ENCODE measurements around the gene ZNF230.
A peak's percentile ranks its signal among the peaks of the same experiment; 100 is the strongest.

The ZNF230 gene

GRCh38 chr19:44002566-44003460, at the start of gene ZNF230:
Gene ZNF230, plus strand, starts transcription at chr19:44002957. Its CDS starts 4,122 bp downstream, at chr19:44007079.
- DNase-seq (ENCODE audit: low read depth) = peak; percentile 96

DNA sequence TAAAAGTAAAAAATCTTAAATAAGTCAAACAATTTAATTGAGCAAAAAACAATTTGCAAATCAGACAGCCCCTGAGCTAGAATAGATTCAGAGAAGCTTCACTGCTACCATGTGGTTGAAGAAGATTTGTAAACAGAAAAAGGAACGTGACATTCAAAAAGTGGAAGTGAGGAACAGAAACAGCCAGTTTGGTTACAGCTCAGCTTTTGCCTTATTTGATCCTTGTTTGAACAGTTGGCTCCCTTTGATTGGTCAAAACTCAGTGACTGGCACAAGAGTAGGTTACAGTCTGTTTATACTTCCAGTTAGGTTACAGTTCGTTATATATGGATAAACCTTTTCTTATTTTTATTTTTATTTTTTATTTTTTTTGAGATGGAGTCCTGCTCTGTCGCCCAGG, 45.9 kb upstream of the ZNF230 start:
- DNase-seq (ENCODE audit: low read depth) = no peak

DNA sequence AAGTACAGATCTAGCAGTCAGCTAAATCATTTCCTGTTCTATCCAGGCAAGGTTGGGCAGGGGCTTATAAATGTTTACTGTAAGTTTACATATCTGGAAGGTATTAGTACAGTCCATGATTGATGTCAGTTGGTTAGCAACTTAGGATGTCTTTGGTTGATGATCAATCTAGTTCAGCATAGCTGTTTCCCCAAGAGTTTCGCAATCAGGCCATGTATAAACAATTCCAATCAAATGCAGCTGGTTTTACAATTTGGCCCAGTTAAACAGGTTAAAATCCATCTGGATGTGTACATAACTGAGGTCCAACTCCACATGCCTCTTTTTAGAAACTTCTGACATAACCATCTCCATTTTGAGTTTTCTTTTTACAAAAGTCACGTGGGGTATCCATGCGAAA, 44.9 kb upstream of the ZNF230 start:
- peak; percentile 19 for DNase-seq (ENCODE audit: low read depth)

- DNase-seq (ENCODE audit: low read depth) = no peak
These were observed 42.3 kb upstream of the ZNF230 start for GRCh38 chr19:43960411-43960810.

DNA sequence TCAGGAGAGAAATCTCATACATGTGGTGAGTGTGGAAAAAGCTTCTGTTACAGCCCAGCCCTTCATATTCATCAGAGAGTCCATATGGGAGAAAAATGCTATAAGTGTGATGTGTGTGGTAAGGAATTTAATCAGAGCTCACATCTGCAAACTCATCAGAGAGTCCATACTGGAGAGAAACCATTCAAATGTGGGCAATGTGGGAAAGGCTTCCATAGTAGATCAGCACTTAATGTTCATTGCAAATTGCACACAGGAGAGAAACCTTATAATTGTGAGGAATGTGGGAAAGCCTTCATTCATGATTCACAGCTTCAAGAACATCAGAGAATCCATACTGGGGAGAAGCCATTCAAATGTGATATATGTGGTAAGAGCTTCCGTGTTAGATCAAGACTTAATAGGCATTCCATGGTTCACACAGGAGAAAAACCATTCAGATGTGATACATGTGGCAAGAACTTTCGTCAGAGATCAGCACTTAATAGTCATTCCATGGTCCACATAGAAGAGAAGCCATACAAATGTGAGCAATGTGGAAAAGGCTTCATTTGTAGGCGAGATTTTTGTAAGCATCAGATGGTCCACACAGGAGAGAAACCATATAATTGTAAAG, 36.6 kb upstream of the ZNF230 start:
- DNase-seq (ENCODE audit: low read depth) = peak; percentile 8

DNA sequence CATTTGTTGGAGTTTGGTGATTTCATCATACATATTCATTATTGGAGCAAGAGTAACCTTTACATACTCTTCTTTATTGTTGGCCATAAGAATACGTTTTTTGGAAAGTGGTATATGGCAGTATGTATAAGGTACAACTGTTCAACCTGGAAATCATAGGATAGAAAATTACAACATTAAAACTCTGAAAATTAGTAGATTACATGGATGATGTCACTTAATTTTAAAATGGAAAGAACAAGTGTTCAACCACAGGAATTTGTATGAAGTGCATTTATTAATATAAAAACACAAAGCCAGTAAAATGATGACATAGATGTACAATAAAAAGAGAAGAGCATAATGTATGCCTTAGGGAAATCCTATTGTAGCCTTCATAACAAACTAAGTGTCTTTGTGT, 26.0 kb upstream of the ZNF230 start:
- no peak for DNase-seq (ENCODE audit: low read depth)

DNA sequence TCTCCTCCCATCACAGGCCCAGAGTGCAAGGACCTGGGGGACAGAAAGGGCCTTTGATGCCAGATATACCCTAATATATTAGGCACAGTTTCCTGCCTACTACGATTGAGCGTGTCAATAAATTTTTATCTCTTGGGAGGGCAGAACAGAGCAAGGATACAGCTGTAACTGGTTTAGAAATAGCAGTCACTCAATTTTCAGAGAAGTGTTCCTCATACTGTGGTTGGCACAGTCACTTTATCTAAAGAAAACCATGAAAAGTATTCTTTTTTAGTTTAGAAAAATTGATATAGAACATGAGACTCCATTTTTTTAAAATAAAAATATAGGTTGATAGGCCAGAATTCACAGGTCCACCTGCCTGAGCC, 19.2 kb upstream of the ZNF230 start:
- DNase-seq (ENCODE audit: low read depth) = no peak

DNA sequence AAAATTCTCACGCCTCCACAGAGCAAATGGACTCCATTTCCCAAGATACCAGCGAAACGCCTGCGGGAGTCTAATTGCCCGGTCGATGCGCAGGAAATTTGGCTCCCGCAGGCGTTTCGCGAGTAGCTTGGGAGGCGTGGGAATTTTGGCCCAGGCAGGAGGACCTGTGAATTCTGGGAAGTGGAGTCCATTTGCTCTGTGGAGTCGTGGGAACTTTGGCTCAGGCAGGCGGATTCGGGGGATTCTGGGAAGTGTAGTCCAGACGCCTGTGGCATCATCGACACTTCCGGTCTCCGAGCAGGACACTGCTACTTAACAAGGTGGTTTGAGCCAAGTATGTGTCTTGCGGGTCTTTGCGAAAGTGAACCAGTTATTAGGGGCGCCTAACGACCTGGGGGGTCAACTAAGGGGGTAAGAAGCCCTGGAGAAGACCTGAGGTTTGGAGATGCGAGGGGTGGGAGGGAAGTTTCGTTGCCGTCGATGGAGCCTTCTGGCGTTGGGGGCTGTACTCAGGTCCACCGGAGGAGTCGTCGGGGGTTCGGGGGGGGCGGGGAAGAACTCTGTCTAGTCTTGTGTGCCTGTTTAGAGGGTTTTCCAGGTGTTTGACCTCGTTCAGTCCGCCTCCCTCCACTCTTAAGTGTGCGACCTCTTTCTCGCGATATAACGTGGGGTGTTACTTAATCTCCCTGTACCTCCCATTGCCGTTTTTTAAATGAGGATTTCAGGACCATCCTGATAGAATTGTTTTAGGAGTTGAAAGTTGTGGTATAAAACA, 18.7 kb upstream of the ZNF230 start, which contains the start of gene ZNF155:
TSS of gene ZNF155 (plus strand) at position 277 of the 775 bp plus-strand sequence. CDS start 4,356 bp downstream, outside the sequence.
- DNase-seq (ENCODE audit: low read depth) = peak; percentile 97

DNA sequence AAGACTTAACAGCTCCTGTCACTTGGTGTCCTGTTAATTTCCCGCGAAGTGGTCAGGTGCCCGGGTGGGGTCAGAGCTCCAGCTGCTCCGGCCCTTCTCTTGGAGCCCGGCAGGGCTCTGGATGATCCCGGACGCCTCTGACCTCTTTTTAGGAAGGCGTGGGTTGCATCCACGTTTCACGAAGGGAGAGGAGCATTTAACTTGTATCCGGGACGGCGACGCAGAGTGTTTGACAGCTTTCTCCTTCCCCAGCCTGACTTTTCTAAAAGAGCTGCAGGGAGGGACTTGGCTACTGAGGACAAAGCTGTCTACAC, 18.1 kb upstream of the ZNF230 start:
- DNase-seq (ENCODE audit: low read depth) = no peak

DNA sequence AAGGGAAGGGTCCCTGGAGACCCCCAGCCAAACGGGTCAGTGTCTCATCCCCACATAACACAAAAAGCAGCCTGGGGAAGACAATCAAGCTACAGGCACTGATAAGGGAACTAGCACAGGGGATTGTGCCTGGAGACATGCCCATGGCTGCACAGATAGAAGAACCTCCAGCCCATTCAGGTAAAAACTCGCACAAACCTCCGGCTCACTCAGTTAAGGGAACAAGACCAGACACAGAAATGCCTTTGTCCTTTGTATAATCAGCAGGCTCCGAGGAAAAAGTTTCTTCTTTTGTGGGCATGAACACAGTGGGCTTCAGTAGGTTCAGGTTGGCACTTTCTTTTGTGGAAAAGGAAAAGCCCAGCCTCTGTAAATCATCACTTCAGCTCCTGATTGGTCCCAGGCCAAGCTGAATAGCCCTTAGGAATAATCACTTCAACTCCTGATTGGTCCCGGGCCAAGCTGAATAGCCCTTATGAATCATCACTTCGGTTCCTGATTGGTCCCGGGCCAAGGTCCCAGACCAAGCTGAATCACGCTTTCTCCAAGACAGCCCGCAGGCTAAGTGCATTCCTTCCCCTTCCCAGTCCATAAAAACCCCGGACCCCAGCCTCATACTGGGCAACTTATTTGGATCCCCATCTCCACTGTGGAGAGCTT, 5.0 kb upstream of the ZNF230 start:
- DNase-seq (ENCODE audit: low read depth) = peak; percentile 30

GRCh38 chr19:44002212-44002565, 568 bp upstream of the ZNF230 start:
- DNase-seq (ENCODE audit: low read depth) = no peak

DNA sequence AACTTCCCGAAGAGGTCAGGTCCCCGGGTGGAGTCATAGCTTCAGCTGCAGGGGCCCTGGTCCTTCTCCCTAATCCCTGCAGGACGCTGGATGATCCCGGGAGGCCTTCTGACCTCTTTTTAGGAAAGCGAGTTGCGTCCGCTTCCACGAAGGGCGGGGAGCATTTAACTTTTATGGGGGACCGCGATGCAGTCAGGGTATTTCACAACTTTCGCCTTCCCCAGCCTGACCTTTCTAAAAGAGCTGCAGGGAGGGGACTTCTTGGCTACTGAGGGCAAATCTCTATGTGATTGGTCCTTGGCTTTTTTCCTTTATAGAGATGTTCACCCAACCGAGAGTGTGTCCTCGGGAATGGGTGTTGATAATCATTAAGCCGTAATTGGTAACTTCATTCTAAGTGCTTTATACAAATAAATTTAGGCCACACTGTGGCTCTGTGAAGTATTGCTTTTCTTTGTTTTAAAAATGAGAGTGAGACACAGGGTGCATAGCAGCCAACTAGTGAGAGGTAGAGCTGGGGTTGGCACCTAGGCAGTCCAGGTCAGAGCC, 778 bp downstream of the ZNF230 start:
- peak; percentile 37 for DNase-seq (ENCODE audit: low read depth)

- DNase-seq (ENCODE audit: low read depth) = peak; percentile 4
These were observed 3.2 kb downstream of the ZNF230 start for GRCh38 chr19:44005973-44006372.

DNA sequence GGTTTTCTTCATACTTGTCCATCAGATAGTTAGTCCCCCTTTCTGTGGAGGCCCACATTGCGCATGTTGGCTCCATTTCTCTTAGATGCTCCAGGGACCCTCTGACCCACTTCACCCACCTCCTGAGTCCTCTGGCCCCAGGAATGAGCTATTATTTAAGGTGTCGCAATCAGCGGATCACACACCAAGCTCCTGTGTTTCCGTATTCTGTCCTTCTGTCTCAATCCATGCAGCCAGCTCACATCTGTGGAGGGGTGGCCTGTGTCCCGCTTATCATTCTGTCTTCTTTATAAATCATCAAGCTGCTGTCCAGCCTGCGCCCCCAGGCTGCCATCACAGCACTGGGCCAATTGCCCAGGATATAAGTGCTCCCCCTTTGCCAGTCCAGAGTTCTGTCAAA, 4.7 kb downstream of the ZNF230 start:
- DNase-seq (ENCODE audit: low read depth) = no peak

DNA sequence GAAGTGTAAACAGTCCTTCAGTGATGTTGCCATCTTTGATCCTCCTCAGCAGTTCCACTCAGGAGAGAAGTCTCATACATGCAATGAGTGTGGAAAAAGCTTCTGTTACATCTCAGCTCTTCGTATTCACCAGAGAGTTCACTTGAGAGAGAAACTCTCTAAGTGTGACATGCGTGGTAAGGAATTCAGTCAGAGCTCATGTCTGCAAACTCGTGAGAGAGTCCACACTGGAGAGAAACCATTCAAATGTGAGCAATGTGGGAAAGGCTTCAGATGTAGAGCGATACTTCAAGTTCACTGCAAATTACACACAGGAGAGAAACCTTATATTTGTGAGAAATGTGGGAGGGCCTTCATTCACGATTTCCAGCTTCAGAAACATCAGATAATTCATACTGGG, 7.7 kb downstream of the ZNF230 start:
- no peak for DNase-seq (ENCODE audit: low read depth)

DNA sequence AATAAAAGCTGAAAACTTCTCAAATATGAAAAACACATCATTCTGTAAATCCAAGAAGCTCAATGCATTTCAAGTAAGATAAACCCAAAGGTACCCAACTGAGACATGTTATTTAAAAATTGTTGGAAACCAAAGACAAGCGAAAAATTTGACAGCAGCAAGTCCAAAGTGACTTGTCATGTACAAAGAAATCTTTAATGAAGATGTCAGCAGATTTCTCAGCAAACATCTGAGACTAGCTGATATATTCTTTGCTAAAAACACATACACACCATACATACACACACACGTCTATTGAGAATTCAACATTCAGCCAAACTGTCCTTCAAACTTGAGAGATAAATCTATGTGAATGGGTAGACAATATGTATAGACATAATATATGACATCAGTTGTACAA, 16.7 kb downstream of the ZNF230 start:
- DNase-seq (ENCODE audit: low read depth) = no peak

DNA sequence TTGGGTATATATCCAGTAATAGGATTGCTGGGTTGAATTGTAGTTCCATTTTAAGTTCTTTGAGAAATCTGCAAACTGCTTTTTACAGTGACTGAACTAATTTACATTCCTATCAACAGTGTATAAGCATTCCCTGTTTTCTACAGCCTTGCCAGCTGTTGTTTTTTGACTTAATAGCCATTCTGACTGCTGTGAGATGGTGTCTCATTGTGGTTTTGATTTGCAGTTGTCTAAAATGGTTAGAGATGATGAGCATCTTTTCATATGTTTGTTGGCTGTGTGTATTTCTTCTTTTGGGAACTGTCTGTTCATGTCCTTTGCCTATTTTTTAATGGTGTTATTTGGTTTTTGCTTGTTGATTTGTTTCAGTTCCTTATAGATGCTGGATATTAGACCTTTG, 18.5 kb downstream of the ZNF230 start:
- DNase-seq (ENCODE audit: low read depth) = no peak

DNA sequence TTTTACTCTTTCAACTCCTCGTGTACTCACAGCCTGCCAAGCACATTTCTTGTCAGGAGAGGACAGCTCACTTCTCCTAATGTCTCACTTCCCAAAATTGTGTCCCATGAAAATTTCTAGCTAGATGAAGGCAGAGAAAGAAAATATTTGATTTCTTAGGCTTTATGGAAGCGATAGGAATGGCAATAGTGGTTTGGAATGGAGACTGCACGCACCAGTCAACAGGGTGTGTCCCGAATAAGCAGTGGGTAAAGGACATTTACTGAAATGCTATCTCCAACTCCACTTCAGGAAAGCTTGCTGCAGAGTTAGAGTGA, 22.1 kb downstream of the ZNF230 start:
- no peak for DNase-seq (ENCODE audit: low read depth)

- peak; percentile 92 for DNase-seq (ENCODE audit: low read depth)
These were observed 22.6 kb downstream of the ZNF230 start, which contains the start of gene ZNF222 for GRCh38 chr19:44025217-44025936. Gene ZNF222, plus strand, starts transcription at chr19:44025379. Its CDS starts 58 bp downstream, at chr19:44025437.

DNA sequence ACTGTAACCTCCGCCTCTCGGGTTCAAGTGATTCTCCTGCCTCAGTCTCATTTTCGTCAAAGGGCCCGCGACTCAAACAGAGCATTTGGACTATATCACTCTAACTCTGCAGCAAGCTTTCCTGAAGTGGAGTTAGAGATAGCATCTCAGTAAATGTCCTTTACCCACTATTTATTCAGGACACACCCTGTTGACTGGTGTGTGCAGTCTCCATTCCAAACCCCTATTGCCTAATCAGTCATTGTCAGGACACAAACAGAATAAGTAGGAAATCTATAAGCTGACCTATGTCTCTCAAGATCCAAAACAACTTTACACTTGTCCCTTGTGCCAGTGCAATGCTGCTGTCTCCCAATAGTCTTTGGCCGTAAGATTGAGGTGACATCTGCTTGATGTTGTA, 23.9 kb downstream of the ZNF230 start:
- no peak for DNase-seq (ENCODE audit: low read depth)

GRCh38 chr19:44032001-44032610, 29.3 kb downstream of the ZNF230 start:
- DNase-seq (ENCODE audit: low read depth) = no peak

Measured in ELR (cell line).